Transverse colon (tissue), 4 donors: ENCODE results near the gene GLYATL2. TPM values are rescaled to one million over a fixed set of nuclear protein-coding genes. Genes with fewer than 3 reads are reported as not detected.

Experiments
- DNase-seq: peaks from one replicate; pipeline ENCODE4 v3.0.0-alpha.2; 2019
- H3K27ac ChIP-seq, 4 donors: fragments of 200-600 bp; sonication (generic); 2 replicates each; pipeline ENCODE4 v1.5.1; 2016 to 2018; ENCODE audit warnings: inconsistent platforms in 4 of 4
- H3K27me3 ChIP-seq: fragments of 200-600 bp; sonication (generic); 2 replicates; pipeline ENCODE4 v1.5.1; 2017; ENCODE audit warnings: inconsistent platforms
- H3K36me3 ChIP-seq, 4 donors: fragments of 200-600 bp; sonication (generic); 2 replicates each; pipeline ENCODE4 v1.5.1; 2017 to 2019; ENCODE audit warnings: inconsistent platforms in 4 of 4
- H3K4me1 ChIP-seq, 4 donors: fragments of 200-600 bp; sonication (generic); 2 replicates each; pipeline ENCODE4 v1.5.1; 2017 to 2020; ENCODE audit warnings: inconsistent platforms in 4 of 4
- H3K4me3 ChIP-seq, 4 donors: fragments of 200-600 bp; sonication (generic); 1 replicate in 1 of 4; 2 replicates in 3 of 4; pipeline versions ENCODE4 v1.5.1 to v1.6.1; 2017 to 2019; ENCODE audit warnings: inconsistent platforms in 4 of 4
- H3K9me3 ChIP-seq, 2 donors: fragments of 200-600 bp; sonication (generic); 2 replicates each; pipeline ENCODE4 v1.5.1; 2017 to 2019; ENCODE audit warnings: inconsistent platforms in 2 of 2
- CTCF ChIP-seq, 5 experiments: fragments of 200-600 bp in 3 of 5; fragments of 450-650 bp in 2 of 5; sonication (generic) in 3 of 5; IDR thresholded peaks; 1 replicate in 2 of 5; 2 replicates in 3 of 5; pipeline ENCODE4 v1.5.1; 2016 to 2017; ENCODE audit warnings: antibody characterized with exemption in 5 of 5, inconsistent platforms in 3 of 5, mild to moderate bottlenecking in 2 of 5, moderate library complexity in 1 of 5
- EP300 ChIP-seq: sonication (generic); formaldehyde crosslinking; IDR thresholded peaks from one replicate; pipeline ENCODE4 v1.6.1; 2017; ENCODE audit warnings: antibody characterized with exemption, low read depth
- POLR2A ChIP-seq: fragments of 450-650 bp; IDR thresholded peaks from one replicate; pipeline ENCODE4 v1.6.1; 2016; ENCODE audit warnings: antibody characterized with exemption, mild to moderate bottlenecking, moderate library complexity
- POLR2AphosphoS5 ChIP-seq, 3 donors: sonication (generic); formaldehyde crosslinking; IDR thresholded peaks; one replicate each; pipeline ENCODE4 v1.6.1; 2016; ENCODE audit warnings: antibody characterized with exemption in 3 of 3
- WGBS, 2 donors: methylation state at CpG; one replicate each; pipeline ENCODE4 v1.1.5; 2018; ENCODE audit warnings: low coverage in 1 of 2; 5-methylcytosine and 5-hydroxymethylcytosine counted together
- in situ Hi-C, 4 donors: fragments of 200-750 bp; cut with MboI; loops; one replicate each; pipeline versions ENCODE4 v1.15.0 to v1.15.1; 2017; ENCODE audit warnings: low sequenced_read_pairs in 3 of 4, low pct_ligation_motif_present in 1 of 4, low pct_unique_long_range_greater_than_20kb in 1 of 4
- intact Hi-C: fragments of 100-400 bp; cut with DNase I; formaldehyde crosslinking; loops from one replicate; pipeline ENCODE4 v1.15.1; 2023; ENCODE audit warnings: low total_unique reads
- total RNA-seq, 4 donors: library from RNA; depleted of rRNA; stranded (reverse); fragments of >200 nt; gene quantifications; one replicate each; pipeline ENCODE4 v1.1.0, GENCODE V29; 2016

GLYATL2 gene
- total RNA-seq, 4 donors from 2014 or later: not detected

- in situ Hi-C loops: no loop called here
- TF ChIP-seq CTCF (IDR thresholded peaks at IDR 0.05) (no peak), POLR2AphosphoS5 (IDR thresholded peaks at IDR 0.05) (no peak), POLR2A (no peak), EP300 (no peak)
- intact Hi-C loops: no loop called here
- H3K4me3 ChIP-seq: no peak overlapping the region
- H3K4me1 ChIP-seq: no peaks in the 10 kb centered on the region
- H3K27ac ChIP-seq: no peak overlapping the region
- H3K27me3 ChIP-seq: no peaks in the 10 kb centered on the region
- H3K36me3 ChIP-seq: no peaks in the 10 kb centered on the region
- DNase-seq: no peak
- peaks cover 0 to 3% of the 10 kb centered on the region in 2 donors for H3K9me3 ChIP-seq
These were observed 56.6 kb downstream of the GLYATL2 start for GRCh38 chr11:58787903-58788302.

- Histone ChIP-seq H3K27ac (no peak overlapping the region), H3K27me3 (no peaks in the 10 kb centered on the region), H3K9me3 (no peaks in the 10 kb centered on the region), H3K4me3 (no peak overlapping the region), H3K4me1 (no peaks in the 10 kb centered on the region), H3K36me3 (no peaks in the 10 kb centered on the region)
- TF ChIP-seq CTCF (IDR thresholded peaks at IDR 0.05) (no peak), POLR2AphosphoS5 (IDR thresholded peaks at IDR 0.05) (no peak), EP300 (no peak), POLR2A (no peak)
- WGBS, 2 donors: 79% methylated on average over 3 of the region's 3 CpGs; no CpG with 5 or more reads in 1 of the 2 donors
- DNase-seq: no peak
- intact Hi-C loops (no loop called here), in situ Hi-C loops (no loop called here)
These were observed 57.8 kb downstream of the GLYATL2 start for GRCh38 chr11:58786693-58787092.

- Histone ChIP-seq H3K36me3 (no peaks in the 10 kb centered on the region), H3K27me3 (no peaks in the 10 kb centered on the region), H3K9me3 (no peaks in the 10 kb centered on the region), H3K4me3 (no peak overlapping the region), H3K4me1 (no peaks in the 10 kb centered on the region), H3K27ac (no peak overlapping the region)
- no peak for DNase-seq
- intact Hi-C loops (no loop called here), in situ Hi-C loops (no loop called here)
- TF ChIP-seq POLR2AphosphoS5 (IDR thresholded peaks at IDR 0.05): no peak
- no peak for TF ChIP-seq EP300
- TF ChIP-seq CTCF (IDR thresholded peaks at IDR 0.05): no peak
- no peak for TF ChIP-seq POLR2A
These were observed 59.5 kb downstream of the GLYATL2 start for GRCh38 chr11:58784995-58785394.

Other genes starting within 250 kb of the GLYATL2 start
- 1 to 10 TPM in 3 of 4 donors, not detected in 1; 1.1 to 2.1 (median 1.5) TPM for gene CNTF, start 222.0 kb downstream of the GLYATL2 start, total RNA-seq
- not detected for gene GLYAT, start 112.8 kb downstream of the GLYATL2 start, total RNA-seq
- 1 to 10 TPM in 1 of 4 donors, not detected in 3; 2.0 TPM for gene GLYATL1, start 94.8 kb upstream of the GLYATL2 start, total RNA-seq
- not detected for gene GLYATL1B, start 241.6 kb upstream of the GLYATL2 start, total RNA-seq